ENCODE data around the gene PORCN. TPM values are rescaled to one million over a fixed set of nuclear protein-coding genes. Genes with fewer than 3 reads are reported as not detected.

Gene PORCN
- total RNA-seq, 1 donor from 2014 or later = 8.9 TPM

- no peaks in the 10 kb centered on the region for H3K27me3 ChIP-seq
- intact Hi-C loops (cut with DNase I) = no loop called here
- DNase-seq = no peak
Measured at GRCh38 chrX:48498374-48498809, 10.4 kb upstream of the PORCN start.

GRCh38 chrX:48504261-48504660, 4.5 kb upstream of the PORCN start:
- Histone ChIP-seq H3K27me3 (no peaks in the 10 kb centered on the region), H3K36me3 (no peaks in the 10 kb centered on the region), H3K9me3 (no peaks in the 10 kb centered on the region), H3K27ac (no peak overlapping the region), H3K4me1 (no peaks in the 10 kb centered on the region), H3K4me3 (no peak overlapping the region)
- no peak for TF ChIP-seq CTCF (IDR thresholded peaks at IDR 0.05)
- intact Hi-C loops (cut with DNase I) = no loop called here
- no peak for ATAC-seq
- DNase-seq = no peak

More at GRCh38 chrX:48498374-48498809, 10.4 kb upstream of the PORCN start:
- Histone ChIP-seq H3K4me1 (no peaks in the 10 kb centered on the region), H3K9me3 (no peaks in the 10 kb centered on the region), H3K4me3 (no peak overlapping the region), H3K36me3 (no peaks in the 10 kb centered on the region), H3K27ac (no peak overlapping the region)
- TF ChIP-seq CTCF (IDR thresholded peaks at IDR 0.05) = no peak
- ATAC-seq = no peak

- no peak for TF ChIP-seq CTCF (IDR thresholded peaks at IDR 0.05)
- Histone ChIP-seq H3K36me3 (no peaks in the 10 kb centered on the region), H3K4me1 (no peaks in the 10 kb centered on the region), H3K27ac (no peak overlapping the region), H3K27me3 (no peaks in the 10 kb centered on the region), H3K4me3 (no peak overlapping the region), H3K9me3 (no peaks in the 10 kb centered on the region)
- intact Hi-C loops (cut with DNase I) = no loop called here
- DNase-seq (no peak), ATAC-seq (no peak)
Measured at GRCh38 chrX:48505481-48505880, 3.3 kb upstream of the PORCN start.

GRCh38 chrX:48507246-48507645, 1.5 kb upstream of the PORCN start:
- TF ChIP-seq CTCF (IDR thresholded peaks at IDR 0.05) = no peak
- no peak for ATAC-seq
- Histone ChIP-seq H3K36me3 (no peaks in the 10 kb centered on the region), H3K27me3 (no peaks in the 10 kb centered on the region), H3K4me1 (no peaks in the 10 kb centered on the region), H3K4me3 (no peak overlapping the region), H3K9me3 (no peaks in the 10 kb centered on the region), H3K27ac (no peak overlapping the region)
- no peak for DNase-seq
- intact Hi-C loops (cut with DNase I) = no loop called here

GRCh38 chrX:48509245-48509590, 426 bp downstream of the PORCN start:
- TF ChIP-seq CTCF (IDR thresholded peaks at IDR 0.05) = no peak
- H3K4me1 ChIP-seq = no peaks in the 10 kb centered on the region
- no peaks in the 10 kb centered on the region for H3K9me3 ChIP-seq
- H3K27me3 ChIP-seq = no peaks in the 10 kb centered on the region
- intact Hi-C loops (cut with DNase I) = no loop called here
- no peaks in the 10 kb centered on the region for H3K36me3 ChIP-seq
- DNase-seq (no peak), ATAC-seq (no peak)
- peak overlapping the region; percentile 64 for H3K4me3 ChIP-seq
- peak overlapping the region; percentile 51 for H3K27ac ChIP-seq

GRCh38 chrX:48509619-48510018, 827 bp downstream of the PORCN start:
- H3K4me3 ChIP-seq = peak overlapping the region; percentile 64
- DNase-seq (no peak), ATAC-seq (no peak)
- no peaks in the 10 kb centered on the region for H3K9me3 ChIP-seq
- H3K36me3 ChIP-seq = no peaks in the 10 kb centered on the region
- no peak overlapping the region for H3K27ac ChIP-seq
- no peaks in the 10 kb centered on the region for H3K27me3 ChIP-seq
- no peaks in the 10 kb centered on the region for H3K4me1 ChIP-seq
- intact Hi-C loops (cut with DNase I) = no loop called here
- no peak for TF ChIP-seq CTCF (IDR thresholded peaks at IDR 0.05)
